SU-DHL-6 (cell line): Measurements from ENCODE around the gene STRN3.

Source experiments
- H2AFZ ChIP-seq: fragments of 200-600 bp; sonication (generic); 2 replicates; pipeline ENCODE4 v1.6.1; 2014; ENCODE audit warnings: low read depth, mild to moderate bottlenecking, moderate library complexity, mixed read lengths, antibody characterized with exemption, low read length; ENCODE audit not compliant: severe bottlenecking
- H3F3A ChIP-seq: fragments of 200-600 bp; shearing (Covaris generic); 2 replicates; pipeline ENCODE4 v1.6.0; 2016; ENCODE audit warnings: antibody characterized with exemption, mild to moderate bottlenecking; ENCODE audit not compliant: insufficient read depth
- H3K27ac ChIP-seq: fragments of 200-600 bp; sonication (generic); 2 replicates; pipeline ENCODE4 v1.5.1; 2016; ENCODE audit warnings: low read depth, mild to moderate bottlenecking, low read length, moderate library complexity, mixed read lengths
- H3K27me3 ChIP-seq: fragments of 200-600 bp; sonication (generic), shearing (Covaris generic); 2 replicates; pipeline ENCODE4 v1.6.0; 2014; ENCODE audit warnings: mild to moderate bottlenecking, low read length
- H3K36me3 ChIP-seq: fragments of 200-600 bp; sonication (generic); 2 replicates; pipeline ENCODE4 v1.6.1; 2014; ENCODE audit warnings: mild to moderate bottlenecking, low read length, mixed read lengths
- H3K4me2 ChIP-seq: fragments of 300-600, 200-600 bp; shearing (Covaris generic), sonication (generic); 2 replicates; pipeline ENCODE4 v1.6.0; 2014; ENCODE audit warnings: low read length, low read depth, mild to moderate bottlenecking; ENCODE audit not compliant: poor library complexity, severe bottlenecking
- H3K4me3 ChIP-seq: fragments of 200-600 bp; sonication (generic); 2 replicates; pipeline ENCODE4 v1.5.1; 2014; ENCODE audit warnings: antibody characterized with exemption, low read length, mild to moderate bottlenecking, mixed read lengths; ENCODE audit not compliant: insufficient read depth, poor library complexity, severe bottlenecking
- H3K79me2 ChIP-seq: fragments of 200-600 bp; sonication (generic); 2 replicates; pipeline ENCODE4 v1.6.1; 2014; ENCODE audit warnings: mild to moderate bottlenecking, low read length, moderate library complexity; ENCODE audit not compliant: insufficient read depth
- H3K9ac ChIP-seq: fragments of 200-600 bp; sonication (generic); 2 replicates; pipeline ENCODE4 v1.7.0; 2014; ENCODE audit warnings: mild to moderate bottlenecking, low read length
- H3K9me2 ChIP-seq: fragments of 200-600 bp; sonication (generic); replicated peaks from 2 replicates; pipeline ENCODE4 v1.6.1; 2014; ENCODE audit warnings: low read length; ENCODE audit not compliant: insufficient read depth
- H3K9me3 ChIP-seq: fragments of 200-600 bp; sonication (generic); 2 replicates; pipeline ENCODE4 v1.6.1; 2014; ENCODE audit warnings: low read length, mixed read lengths; ENCODE audit not compliant: insufficient read depth
- H4K20me1 ChIP-seq: fragments of 200-600 bp; sonication (generic); 2 replicates; pipeline ENCODE4 v1.6.1; 2014; ENCODE audit warnings: low read depth, mild to moderate bottlenecking, antibody characterized with exemption, low read length, moderate library complexity, mixed read lengths
- CTCF ChIP-seq: fragments of 200-600 bp; sonication (generic); IDR thresholded peaks from one replicate; pipeline ENCODE4 v1.5.1; 2017; ENCODE audit warnings: antibody characterized with exemption, mild to moderate bottlenecking, low read length, moderate library complexity; ENCODE audit not compliant: insufficient read depth, poor library complexity, severe bottlenecking
- EZH2phosphoT487 ChIP-seq: fragments of 200-600 bp; sonication (generic), shearing (Covaris generic); conservative IDR thresholded peaks from 2 replicates; pipeline ENCODE4 v1.6.1; 2018; ENCODE audit warnings: mild to moderate bottlenecking, antibody characterized with exemption, low read length, moderate library complexity, mixed read lengths

Gene STRN3

DNA sequence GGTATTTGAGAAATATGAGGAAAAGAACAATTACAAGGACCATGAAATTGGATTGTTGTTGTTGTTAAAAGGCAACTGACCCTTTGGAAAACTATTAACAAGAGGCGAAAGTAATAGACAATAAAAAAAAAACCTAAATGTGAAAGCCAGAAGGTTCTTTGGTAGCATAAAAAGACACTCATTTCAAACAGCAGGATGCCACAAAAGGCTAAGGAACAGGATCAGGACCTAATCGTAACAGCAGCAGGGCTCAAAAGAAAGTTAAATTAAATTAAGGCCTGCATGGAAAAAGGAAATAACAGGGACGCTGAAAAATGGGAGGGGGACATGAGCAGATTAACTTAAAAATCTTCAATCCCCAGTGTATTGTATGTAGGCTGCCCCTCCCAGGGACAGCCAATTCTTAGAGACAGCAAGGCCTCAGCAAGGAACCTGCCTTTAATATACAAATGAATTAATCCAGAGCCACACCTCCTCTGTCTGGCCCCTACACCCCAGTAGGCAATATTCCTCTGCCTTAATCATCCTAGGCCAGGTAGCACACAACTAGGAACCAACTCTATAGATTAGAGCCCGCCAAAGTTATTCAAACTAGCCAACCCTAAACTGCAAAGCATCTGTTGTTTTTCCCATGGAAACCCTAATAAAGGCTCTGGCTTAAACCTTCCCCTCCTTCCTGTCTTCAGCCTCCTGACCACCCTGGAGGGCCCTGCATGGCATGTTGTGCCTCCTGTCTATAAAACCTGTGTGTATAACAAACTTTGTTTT is 29.1 kb downstream of the STRN3 start:
- H4K20me1 ChIP-seq: no peaks in the 10 kb centered on the region; the same call in 1 of the 2 replicates
- no peak overlapping the region for H3K27ac ChIP-seq
- H3K36me3 ChIP-seq: no peaks in the 10 kb centered on the region; the same call in 1 of the 2 replicates
- H3K4me3 ChIP-seq: no peak overlapping the region
- H3K9ac ChIP-seq: no peak overlapping the region
- no peaks in the 10 kb centered on the region for H3K27me3 ChIP-seq
- no peaks in the 10 kb centered on the region for H3K9me2 ChIP-seq
- no peak for TF ChIP-seq CTCF
- no peak for TF ChIP-seq EZH2phosphoT487
- H3F3A ChIP-seq: 0 out of 2 replicates have a peak, but pooled peaks cover 8% of the 10 kb centered on the region
- peaks cover 95% of the 10 kb centered on the region for H3K79me2 ChIP-seq
- no peak overlapping the region for H3K4me2 ChIP-seq
- H2AFZ ChIP-seq: no peak overlapping the region
- H3K9me3 ChIP-seq: no peaks in the 10 kb centered on the region

GRCh38 chr14:30995689-30996088 is 30.5 kb downstream of the STRN3 start:
- Histone ChIP-seq H3K27ac (no peak overlapping the region; the same call in 1 of the 2 replicates), H3K4me2 (peak overlapping the region; percentile 8), H3F3A (0 out of 2 replicates have a peak, but pooled peaks cover 8% of the 10 kb centered on the region)

DNA sequence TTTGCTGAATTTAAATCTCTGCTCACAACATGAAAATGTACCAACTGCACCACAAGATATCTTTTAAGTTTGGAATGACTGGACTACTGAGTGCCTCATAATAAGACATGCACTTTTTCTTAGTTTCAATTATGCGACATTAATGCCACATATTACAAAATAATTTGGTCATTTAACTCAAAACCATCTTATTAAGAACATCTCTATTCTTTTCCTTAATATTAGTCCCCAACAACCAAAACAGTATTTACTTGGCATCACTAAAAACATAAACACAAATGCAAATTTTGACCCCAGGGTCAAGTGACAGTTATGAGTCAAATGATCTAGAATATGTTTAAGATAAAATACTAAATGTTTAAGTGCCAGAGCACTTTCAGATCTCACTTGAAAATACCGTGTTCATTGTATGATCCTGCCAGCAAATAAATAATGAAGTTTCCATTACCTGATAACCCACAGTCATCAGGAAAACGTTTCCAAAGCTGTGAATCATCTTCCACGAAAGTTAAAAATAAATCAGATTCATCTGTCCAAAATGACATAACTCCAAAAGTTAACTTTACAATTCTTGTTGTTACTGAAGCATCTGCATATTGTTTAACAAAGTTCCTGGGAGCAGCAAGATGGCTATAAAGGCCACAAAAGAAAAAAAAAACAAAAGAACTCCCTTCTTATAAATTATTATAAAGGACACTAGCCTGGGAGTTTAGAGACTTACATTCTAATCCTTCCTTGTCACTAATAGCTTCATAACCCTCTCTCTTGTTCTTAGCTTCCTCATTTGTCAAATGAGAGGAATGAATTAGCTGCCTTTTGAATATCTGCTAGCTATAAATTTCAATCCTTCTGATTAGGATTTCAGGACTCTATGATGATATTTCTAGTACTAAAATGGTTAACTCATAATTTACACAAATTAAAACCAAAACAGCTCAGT is 31.2 kb downstream of the STRN3 start:
- TF ChIP-seq CTCF: no peak
- TF ChIP-seq EZH2phosphoT487: no peak
- Histone ChIP-seq H3K9me3 (no peaks in the 10 kb centered on the region), H3F3A (0 out of 2 replicates have a peak, but pooled peaks cover 8% of the 10 kb centered on the region), H3K9ac (no peak overlapping the region), H4K20me1 (no peaks in the 10 kb centered on the region), H3K27ac (no peak overlapping the region; the same call in 1 of the 2 replicates), H3K4me2 (peak overlapping the region; percentile 22), H3K27me3 (no peaks in the 10 kb centered on the region), H2AFZ (no peak overlapping the region), H3K36me3 (no peaks in the 10 kb centered on the region; the same call in 1 of the 2 replicates), H3K9me2 (no peaks in the 10 kb centered on the region), H3K79me2 (peaks cover 99% of the 10 kb centered on the region), H3K4me3 (no peak overlapping the region)

More at GRCh38 chr14:30995689-30996088, 30.5 kb downstream of the STRN3 start:
- no peaks in the 10 kb centered on the region for H3K9me2 ChIP-seq
- no peaks in the 10 kb centered on the region for H3K27me3 ChIP-seq
- TF ChIP-seq CTCF (no peak), EZH2phosphoT487 (no peak)
- peaks cover 98% of the 10 kb centered on the region for H3K79me2 ChIP-seq
- no peaks in the 10 kb centered on the region; the same call in 1 of the 2 replicates for H4K20me1 ChIP-seq
- H3K9ac ChIP-seq: no peak overlapping the region
- no peaks in the 10 kb centered on the region for H3K9me3 ChIP-seq
- no peak overlapping the region for H3K4me3 ChIP-seq
- no peaks in the 10 kb centered on the region; the same call in 1 of the 2 replicates for H3K36me3 ChIP-seq
- no peak overlapping the region for H2AFZ ChIP-seq
